Prostate gland (tissue), 1 donor: ENCODE data around the gene VAPA.

Experiments
- POLR2A ChIP-seq: fragments of 450-650 bp; IDR thresholded peaks from one replicate; pipeline ENCODE4 v1.6.1; 2016; ENCODE audit warnings: antibody characterized with exemption, mild to moderate bottlenecking
- POLR2AphosphoS5 ChIP-seq: sonication (generic); formaldehyde crosslinking; IDR thresholded peaks from one replicate; pipeline ENCODE4 v1.6.1; 2017; ENCODE audit warnings: antibody characterized with exemption

DNA sequence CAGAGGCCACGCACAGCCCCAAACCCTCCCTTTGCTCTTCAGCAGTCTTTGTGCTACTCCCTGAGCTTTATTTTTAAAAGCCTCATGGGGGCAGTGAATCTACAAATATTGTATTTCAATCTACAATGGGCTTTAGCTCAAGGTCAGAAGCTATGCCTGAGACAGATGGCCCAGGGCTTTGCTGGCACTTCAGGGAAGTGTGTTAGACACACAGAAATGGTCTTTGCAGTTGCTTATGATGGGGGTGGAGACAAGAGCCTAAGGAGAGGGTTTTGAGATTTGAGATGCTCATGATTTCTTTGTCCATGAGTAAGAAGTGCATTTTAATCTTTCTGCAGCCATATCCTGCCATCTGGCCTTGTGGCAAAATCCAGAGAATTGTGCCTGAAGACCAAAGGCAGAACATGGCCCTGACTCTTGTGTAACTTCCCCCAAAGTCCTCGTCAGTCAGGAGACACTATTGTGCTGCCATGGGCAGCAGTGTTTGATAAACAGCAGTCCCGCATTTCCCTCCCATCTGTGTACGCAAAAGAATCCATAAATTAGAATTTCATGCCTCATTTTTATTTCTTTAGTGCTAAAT is 92.6 kb downstream of the VAPA start:
- TF ChIP-seq POLR2AphosphoS5 (no peak), POLR2A (no peak)
